VCaP (cell line): ENCODE results near the gene ICAM4.

Experiments used
- H3K27ac ChIP-seq: fragments of 450-650 bp; 2 replicates; pipeline ENCODE4 v1.5.1; 2017
- CTCF ChIP-seq: fragments of 450-650 bp; conservative IDR thresholded peaks from 2 replicates; pipeline ENCODE4 v1.5.1; 2017; ENCODE audit warnings: mild to moderate bottlenecking, moderate library complexity

ICAM4 gene

DNA sequence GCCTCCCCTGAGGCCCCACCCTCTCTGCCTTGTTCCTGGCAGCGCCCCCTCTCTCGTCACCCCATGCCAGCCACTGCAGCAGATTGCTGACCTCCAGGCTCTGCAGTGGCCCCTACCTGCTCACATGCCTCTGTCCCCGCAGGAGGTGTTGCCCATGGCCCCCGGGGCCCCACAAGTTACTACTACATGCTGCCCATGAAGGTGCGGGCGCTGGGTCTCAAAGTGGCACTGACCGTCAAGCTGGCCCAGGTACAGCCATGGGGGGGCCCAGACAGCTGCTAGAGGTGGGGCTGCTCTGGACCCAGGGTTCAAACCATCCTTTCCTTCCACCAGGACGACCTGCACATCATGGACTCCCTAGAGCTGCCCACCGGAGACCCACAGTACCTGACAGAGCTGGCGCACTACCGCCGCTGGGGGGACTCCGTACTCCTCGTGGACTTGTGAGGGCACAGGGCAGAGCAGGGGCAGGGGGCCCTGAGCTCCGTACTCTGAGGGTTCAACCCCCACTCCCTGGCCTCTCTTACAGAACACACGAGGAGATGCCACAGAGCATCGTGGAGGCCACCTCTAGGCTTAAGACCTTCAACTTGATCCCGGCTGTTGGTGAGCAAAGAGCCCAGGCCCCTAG lies 28.6 kb upstream of the ICAM4 start:
- no peak overlapping the region for H3K27ac ChIP-seq
- no peak for TF ChIP-seq CTCF

DNA sequence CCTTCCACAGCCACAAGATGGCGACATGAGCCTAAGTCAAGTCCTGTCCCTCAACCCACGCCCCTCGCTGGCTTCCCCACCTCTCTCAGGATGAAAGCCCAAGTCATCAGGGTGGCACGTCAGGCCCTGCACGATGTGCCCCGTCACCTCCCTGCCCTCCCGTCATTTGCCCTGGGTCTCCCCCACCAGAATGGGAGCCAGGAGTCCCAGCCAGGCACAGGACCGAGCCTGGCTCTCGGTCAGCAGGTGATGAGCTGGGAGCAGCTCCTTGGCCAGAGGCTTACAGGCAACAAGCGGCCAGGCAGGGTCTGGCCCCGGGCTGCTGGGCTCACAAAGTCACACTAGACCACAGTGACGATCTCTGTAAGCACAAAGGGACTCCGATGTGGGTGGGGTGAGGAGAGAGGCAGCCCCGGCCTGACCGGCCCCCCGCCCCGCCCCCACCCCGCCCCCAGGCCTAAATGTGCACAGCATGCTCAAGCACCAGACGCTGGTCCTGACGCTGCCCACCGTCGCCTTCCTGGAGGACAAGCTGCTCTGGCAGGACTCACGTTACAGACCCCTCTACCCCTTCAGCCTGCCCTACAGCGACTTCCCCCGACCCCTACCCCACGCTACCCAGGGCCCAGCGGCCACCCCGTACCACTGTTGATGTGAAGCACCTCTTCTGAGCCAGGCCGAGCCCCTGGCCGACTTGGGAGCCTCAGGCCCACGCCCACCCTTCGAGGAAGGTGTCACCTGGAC lies 27.4 kb upstream of the ICAM4 start:
- H3K27ac ChIP-seq: no peak overlapping the region
- TF ChIP-seq CTCF: peak; percentile 73

DNA sequence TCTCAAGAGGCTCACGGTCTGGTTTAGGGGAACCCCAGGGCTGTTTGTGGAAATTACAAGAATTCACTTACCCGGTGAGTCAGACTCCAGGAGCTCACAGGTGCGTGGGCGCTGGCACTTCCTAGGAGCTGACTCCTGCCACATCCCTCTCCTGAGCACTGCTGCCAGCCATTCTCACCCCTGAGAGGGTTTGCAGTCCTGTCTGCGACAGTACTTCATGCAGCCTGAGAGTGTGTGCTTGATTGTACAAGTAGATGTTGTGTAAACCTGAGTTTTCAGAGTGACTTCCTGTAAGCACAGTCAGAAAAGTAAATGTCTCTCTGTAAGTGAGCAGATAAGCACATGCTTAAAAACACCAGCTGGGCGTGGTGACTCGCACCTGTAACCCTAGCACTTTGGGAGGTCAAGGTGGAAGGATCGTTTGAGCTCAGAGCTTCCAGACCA lies 26.6 kb upstream of the ICAM4 start:
- no peak for TF ChIP-seq CTCF
- H3K27ac ChIP-seq: no peak overlapping the region

- TF ChIP-seq CTCF: no peak
- H3K27ac ChIP-seq: no peak overlapping the region
These were observed 24.0 kb upstream of the ICAM4 start for GRCh38 chr19:10262771-10263170.

- TF ChIP-seq CTCF: no peak
- H3K27ac ChIP-seq: no peak overlapping the region
These were observed 20.0 kb upstream of the ICAM4 start for GRCh38 chr19:10266706-10267105.

DNA sequence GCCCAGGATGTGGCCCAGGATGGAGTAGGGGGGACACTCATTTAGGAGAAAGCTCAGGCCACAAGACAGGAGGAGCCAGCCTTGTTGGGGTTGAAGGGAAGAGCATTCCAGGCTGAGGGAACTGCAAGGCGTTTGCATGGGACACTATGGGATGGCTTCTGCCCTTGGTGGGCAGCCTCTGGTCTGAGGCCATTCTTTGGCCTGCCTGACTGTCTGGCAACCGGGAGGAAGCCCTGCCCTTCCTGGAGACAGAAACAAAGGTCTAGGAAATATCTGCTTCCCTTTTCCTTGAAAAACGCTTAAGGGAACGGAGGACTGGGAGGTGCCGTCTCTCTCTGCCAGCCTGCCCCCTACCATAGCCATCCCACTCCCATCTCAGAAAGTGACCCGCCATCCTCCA lies 18.7 kb upstream of the ICAM4 start:
- no peak for TF ChIP-seq CTCF
- H3K27ac ChIP-seq: no peak overlapping the region

DNA sequence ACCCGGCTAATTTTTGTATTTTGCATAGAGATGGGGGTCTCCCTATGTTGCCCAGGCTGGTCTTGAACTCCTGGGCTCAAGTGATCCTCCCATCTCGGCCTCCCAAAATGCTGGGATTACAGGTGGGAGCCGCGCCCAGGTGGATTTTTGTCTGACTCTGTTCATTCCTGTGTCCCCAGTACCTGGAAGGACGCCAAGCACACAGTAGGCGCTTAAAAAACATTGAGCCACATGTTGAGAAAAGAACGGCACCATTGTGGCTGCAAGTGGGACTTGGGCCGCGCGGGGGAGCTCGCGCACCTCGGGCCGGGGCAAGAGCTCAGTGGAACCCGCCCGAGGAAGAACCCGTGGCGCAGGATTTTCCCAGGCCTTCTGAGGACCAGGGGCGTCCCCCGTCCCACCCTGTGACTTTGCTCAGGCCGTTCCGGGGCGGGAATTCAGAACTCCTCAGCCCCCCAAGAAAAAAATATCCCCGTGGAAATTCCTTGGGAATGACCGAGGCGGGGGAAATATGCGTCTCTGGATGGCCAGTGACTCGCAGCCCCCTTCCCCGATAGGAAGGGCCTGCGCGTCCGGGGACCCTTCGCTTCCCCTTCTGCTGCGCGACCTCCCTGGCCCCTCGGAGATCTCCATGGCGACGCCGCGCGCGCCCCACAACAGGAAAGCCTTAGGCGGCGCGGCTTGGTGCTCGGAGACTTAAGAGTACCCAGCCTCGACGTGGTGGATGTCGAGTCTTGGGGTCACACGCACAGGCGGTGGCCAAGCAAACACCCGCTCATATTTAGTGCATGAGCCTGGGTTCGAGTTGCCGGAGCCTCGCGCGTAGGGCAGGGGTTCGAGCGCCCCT lies 17.2 kb upstream of the ICAM4 start:
- H3K27ac ChIP-seq: peak overlapping the region; percentile 64; the same call in 1 of the 2 replicates
- TF ChIP-seq CTCF: peak; percentile 90
